Activated CD4-positive, alpha-beta T cell treated with anti-CD3 and anti-CD28 coated beads, Interleukin-2, Interleukin-4, amounts not matched to agents 100 ng/mL and 50 ng/mL, durations not matched to agents 16 hours and 8 hours (primary cell): ENCODE measurements around the gene SFXN3.

Experiments used
- DNase-seq: peaks from one replicate; pipeline ENCODE4 v3.0.0-alpha.2; 2020; ENCODE audit warnings: low spot score

Gene SFXN3

DNA sequence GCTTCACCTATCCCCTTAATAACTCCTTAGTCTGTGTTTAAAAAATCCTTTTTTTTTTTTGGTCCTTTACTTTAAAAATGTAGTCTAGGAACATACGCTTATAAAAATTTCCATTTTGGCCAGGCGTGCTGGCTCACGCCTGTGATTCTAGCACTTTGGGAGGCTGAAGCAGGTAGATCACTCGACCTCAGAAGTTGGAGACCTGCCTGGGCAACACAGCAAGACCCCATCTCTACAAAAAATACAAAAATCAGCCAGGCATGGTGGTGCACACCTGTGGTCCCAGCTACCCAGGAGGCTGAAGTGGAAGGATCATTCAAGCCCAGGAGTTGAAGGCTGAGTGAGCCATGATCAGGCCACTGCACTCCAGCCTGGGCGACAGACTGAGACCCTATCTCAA is 45.6 kb downstream of the SFXN3 start:
- no peak for DNase-seq

DNA sequence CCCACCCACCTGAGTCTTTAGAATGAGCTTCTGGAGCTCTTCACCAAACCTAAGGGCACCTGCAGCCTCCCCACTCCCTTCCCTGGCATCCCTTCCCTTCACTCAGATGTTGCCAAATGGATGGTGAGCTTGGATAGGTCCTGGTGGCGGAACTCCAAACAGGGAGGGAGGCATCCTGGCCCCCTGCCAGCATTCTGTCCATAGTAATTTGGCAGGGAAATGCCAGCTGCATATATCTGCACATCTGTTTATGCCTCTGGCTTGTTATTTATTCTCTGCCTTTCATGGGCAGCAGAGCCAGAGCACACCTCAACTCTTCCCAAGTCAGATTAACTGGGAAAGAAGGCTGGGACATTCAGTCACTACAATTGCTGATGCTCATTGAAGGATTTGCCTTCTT is 48.8 kb downstream of the SFXN3 start:
- DNase-seq, result no peak

DNA sequence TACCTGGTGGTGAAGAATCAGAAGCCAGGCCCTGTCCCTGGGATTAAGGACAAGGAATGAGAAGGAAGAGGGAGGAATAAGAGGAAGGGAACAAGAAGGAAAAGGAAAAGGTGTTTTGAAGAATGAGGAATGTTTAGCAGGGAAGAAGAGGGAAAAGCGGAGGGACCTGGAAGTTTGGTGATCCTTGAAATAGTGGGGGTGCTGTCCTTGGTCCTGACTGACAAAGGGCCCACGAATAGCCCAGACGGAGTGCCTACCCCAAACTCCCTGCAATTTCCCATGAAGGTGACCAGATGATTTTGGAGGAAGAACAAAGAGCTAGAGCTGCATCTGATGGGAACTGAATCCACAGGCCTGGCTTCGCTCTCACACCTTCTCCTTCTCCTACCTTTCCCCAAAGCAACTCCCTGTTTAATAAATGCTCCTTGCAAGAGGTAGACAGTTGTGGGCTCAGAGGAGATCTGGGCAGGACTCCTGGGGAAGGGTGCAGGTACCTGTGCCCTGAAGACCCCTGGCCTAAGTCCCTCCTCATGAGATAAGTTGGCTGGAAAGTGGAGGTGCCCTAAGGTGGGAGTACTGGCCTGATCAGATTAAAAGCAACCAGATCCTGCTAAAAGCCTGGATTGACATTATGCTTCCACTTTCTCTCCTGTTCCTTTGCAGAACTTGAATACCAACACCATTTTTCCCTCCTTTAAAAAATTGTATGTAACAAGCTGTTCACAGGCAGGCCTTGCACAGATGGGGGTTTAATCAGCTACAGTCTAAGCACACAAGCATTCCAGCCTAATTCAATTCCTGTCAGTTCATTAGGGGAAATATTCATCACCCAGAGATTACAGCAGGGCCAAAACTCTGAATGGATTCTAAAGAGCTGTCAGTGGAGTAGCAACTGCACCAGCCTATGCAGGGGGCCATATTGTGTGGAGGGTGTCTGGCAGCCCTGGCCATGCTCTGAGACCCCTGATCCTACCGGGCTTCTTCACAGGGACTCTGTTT is 50.2 kb downstream of the SFXN3 start:
- DNase-seq, result no peak

DNA sequence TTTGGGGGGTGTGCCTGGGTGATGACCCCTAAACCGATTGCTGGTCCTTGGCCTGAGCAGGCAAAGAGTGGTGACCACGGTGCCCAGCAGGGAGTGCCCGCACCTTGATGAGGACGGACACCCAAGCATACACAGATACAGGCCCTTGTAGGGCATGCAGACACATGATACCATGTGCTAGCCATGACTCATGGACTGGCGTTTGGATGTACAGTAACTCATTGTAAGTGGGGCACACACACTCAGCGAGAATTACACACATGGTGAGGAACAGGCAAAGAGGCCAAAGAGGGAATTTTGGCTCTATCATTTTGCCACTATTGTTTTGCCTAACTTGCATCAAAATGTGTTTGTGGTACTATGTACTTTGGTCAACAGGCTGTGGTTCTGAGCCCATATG is 54.8 kb downstream of the SFXN3 start:
- no peak for DNase-seq

DNA sequence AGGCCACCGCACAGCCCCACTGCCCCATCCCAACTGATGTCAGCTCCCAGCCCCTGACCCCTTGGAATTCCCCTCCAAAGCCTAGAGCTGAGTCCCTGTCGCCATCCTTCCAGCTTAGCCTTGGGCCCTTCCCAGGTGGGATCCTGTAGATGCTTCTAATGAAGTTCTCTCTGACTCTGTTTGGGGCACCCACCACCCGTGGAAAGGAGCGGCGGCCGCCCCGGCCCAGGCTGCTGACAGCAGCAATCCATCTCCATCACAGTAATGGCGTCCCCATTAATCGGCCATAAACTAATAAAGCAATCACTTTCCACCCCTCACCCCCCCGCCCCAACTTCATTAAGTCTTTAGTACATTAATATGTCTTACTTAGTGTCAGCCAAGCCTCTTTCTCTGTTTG is 56.3 kb downstream of the SFXN3 start:
- DNase-seq, result no peak

DNA sequence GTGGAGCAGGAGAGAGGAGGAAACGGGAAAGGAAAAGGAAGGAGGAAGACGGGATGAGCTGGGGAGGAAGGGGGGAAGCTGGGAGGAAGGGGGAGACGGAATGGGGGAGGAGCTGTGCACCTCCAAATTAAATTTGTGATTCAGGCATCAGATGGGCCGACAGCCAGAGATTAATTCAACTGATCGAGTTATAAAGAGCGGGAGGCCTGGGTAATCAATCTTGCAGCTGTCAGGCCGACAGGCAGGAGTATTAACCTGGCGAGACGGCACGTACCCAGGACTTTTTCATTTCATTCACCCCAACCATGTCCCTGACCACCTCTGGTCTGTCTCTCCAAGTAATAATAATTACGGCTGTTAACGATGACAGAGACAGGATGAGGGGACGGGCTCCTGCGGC is 56.9 kb downstream of the SFXN3 start:
- no peak for DNase-seq

DNA sequence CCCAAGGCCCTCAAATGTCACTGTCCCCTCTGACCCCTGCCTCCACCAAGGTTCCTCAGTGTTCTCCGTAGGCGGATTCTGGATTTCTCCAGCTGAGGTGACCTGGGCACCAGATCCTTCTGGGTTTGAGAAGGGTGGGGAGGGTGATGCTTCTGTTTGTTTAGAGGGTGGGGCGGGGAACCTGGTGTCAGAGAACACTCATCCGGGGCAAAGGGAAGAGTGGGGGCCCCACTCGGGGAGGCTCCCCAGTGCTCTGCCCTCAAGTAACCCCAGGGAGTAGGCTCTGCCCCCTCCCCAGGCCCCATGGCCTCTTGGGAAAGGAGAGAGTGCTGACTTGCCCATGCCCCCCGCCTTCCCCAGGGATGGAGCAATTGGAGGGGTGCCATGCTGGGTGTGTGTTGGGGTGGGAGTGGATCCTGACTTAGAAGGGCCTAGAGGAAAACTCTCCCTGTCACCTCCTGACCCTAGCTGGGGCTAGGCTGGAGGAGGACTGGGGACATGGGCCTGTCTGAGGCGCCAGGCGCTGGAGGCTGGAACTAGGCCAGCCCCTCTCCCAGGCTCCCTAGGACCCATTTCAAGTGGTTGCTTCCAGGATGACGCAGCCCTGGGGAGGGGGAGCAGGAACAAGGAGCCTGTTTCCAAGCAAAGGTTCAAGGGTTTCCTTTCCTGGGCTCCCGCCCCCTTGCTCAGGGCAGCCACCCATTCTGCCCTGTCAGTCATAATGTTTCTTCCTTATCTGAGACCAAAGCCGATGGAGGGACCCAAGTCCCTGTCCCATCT is 58.7 kb downstream of the SFXN3 start:
- no peak for DNase-seq

DNA sequence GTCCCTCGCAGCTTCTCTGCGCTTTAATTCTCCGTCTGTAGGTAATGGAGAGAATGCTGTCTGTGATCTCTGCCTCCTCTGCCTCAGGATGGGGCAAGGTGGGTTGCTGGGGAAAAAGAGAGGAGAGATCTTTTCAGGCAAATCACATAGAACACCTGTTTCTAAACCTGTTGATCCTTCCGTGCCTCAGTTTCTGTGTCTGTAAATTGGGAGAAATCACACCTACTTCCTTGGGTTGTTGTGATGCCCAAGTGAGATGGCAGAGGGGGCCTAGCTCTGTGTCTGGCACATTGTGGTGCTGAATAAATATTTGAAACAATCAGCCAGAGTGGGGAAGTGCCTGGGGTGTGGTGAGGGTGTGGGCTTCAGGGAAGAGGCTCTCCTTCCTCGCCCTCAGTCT is 59.6 kb downstream of the SFXN3 start:
- no peak for DNase-seq
